LNCaP clone FGC (cell line): ENCODE data around the gene BRINP3.

Experiments
- DNase-seq: peaks from one replicate; pipeline ENCODE4 v3.0.0-alpha.2; 2011; ENCODE audit warnings: low read depth
- H3K4me3 ChIP-seq: 2 replicates; pipeline ENCODE4 v1.5.1; 2011; ENCODE audit warnings: mild to moderate bottlenecking, low read depth, low read length, control low read depth
- TF ChIP-seq, protein P1 (sequence below): IDR thresholded peaks from 2 replicates; pipeline ENCODE4 v1.5.1; 2012; ENCODE audit warnings: mild to moderate bottlenecking; ENCODE audit not compliant: control insufficient read depth, insufficient read depth; ENCODE audit errors: extremely low read depth

BRINP3 gene

DNA sequence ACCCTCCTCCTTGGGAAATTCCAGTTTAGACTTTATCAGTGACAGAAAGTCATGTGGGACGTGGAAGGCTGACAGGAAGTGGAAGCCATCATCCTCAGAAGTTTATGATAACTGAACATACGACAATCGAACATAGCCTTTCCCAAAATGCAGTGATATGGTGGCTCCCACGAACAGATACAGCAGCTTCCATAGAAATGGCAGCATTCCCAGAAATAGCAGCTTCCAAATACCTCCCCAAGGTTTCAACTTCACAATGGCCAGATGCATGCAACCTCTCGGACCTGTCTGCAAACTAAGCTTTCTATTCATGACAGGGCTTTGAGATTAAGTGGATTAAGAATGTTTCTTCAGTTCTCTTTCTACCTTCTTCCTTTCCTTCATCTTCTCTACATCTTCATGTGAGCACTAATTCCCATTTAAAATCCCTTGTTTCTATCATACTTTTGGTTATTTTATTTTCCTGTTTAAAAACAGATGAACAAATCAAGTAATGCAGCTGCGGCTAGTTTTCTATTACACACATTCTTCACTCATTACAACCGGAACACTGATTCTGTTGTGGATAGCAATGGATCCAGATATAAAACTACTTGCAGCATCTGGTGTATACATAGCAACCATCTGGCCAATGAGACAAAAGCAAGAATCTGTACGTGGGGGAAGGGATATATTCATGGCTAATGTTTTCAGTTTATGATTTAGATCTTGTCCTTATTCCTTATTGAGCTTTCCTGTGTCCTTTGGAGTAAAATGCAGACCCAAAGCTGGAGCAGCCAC lies 304.8 kb downstream of the BRINP3 start:
- H3K4me3 ChIP-seq = no peak overlapping the region
- no peak for DNase-seq
- TF ChIP-seq, protein P1, sequence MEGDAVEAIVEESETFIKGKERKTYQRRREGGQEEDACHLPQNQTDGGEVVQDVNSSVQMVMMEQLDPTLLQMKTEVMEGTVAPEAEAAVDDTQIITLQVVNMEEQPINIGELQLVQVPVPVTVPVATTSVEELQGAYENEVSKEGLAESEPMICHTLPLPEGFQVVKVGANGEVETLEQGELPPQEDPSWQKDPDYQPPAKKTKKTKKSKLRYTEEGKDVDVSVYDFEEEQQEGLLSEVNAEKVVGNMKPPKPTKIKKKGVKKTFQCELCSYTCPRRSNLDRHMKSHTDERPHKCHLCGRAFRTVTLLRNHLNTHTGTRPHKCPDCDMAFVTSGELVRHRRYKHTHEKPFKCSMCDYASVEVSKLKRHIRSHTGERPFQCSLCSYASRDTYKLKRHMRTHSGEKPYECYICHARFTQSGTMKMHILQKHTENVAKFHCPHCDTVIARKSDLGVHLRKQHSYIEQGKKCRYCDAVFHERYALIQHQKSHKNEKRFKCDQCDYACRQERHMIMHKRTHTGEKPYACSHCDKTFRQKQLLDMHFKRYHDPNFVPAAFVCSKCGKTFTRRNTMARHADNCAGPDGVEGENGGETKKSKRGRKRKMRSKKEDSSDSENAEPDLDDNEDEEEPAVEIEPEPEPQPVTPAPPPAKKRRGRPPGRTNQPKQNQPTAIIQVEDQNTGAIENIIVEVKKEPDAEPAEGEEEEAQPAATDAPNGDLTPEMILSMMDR = no peak

DNA sequence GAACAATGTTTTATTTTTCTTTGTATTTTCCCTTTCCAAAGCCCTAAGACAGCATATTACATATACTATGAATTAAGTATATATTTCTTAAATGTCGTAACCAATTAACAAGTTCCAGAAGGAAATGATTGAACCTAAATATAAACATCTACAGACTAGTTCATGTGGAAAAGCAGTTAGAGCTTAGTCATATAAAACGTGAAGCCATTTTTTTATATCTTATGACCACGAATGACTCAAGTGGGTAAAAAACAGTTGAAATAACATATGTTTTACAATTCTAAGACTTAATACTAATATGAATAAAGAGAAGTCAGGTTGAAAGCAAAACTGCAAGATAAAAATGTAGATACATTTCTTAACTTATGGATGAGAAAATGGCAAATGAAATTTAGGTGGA lies 307.3 kb downstream of the BRINP3 start:
- TF ChIP-seq, protein P1 = no peak
- DNase-seq = no peak

DNA sequence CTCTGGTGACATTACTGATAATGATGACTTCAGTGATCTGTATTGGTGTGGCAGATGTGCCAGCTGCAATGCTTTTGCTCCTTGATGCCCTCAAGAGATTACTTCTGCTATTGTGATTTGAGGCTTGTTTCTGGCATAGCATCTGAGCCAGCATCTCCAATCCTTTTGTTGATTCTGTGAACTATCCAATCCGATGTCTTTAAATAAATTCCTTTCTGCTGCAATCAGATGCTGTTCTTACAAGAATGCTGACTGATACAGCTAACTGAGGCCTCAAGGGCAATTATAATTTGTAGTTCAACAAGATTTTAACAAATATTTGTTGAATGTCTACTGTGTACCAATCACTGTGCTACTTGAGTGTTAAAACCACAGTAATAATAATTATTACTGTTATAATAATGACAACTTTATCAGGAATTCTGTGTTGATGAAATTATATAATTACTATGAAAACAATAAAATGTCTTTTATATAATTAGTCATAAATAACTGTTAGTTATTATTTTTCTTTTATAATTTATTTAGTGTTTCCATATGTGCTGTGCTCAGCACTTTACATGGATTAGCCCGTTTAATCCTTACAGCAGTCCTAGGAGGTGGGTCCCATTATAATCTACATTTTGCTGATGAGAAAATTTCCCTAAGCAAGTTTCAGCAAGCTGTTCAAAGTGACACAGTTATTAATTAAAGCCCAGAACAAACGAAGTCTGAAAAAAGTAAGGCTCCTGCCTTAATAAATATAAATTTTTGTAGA lies 308.2 kb downstream of the BRINP3 start:
- no peak overlapping the region for H3K4me3 ChIP-seq
- TF ChIP-seq, protein P1 = no peak
- no peak for DNase-seq

More for the DNA sequence above, 307.3 kb downstream of the BRINP3 start:
- no peak overlapping the region for H3K4me3 ChIP-seq

DNA sequence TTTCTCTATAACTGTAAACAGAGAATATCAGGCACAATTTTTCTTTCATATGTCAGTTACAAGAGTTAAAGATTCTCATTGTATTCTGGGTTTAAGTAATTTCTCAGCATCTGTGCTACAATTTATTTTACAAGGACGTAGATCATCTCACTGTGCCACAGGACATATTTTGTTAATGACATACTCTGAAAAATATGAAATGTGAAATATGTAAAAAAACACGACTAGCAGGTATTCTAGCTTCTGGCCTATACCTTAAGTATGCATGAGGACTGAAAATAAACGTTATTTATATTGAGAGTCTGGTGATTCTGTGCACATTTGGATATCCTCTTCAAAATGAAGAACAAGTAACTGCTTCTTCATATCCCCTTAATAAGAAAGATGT lies 308.8 kb downstream of the BRINP3 start:
- no peak for DNase-seq
- H3K4me3 ChIP-seq = no peak overlapping the region
- TF ChIP-seq, protein P1 = no peak

DNA sequence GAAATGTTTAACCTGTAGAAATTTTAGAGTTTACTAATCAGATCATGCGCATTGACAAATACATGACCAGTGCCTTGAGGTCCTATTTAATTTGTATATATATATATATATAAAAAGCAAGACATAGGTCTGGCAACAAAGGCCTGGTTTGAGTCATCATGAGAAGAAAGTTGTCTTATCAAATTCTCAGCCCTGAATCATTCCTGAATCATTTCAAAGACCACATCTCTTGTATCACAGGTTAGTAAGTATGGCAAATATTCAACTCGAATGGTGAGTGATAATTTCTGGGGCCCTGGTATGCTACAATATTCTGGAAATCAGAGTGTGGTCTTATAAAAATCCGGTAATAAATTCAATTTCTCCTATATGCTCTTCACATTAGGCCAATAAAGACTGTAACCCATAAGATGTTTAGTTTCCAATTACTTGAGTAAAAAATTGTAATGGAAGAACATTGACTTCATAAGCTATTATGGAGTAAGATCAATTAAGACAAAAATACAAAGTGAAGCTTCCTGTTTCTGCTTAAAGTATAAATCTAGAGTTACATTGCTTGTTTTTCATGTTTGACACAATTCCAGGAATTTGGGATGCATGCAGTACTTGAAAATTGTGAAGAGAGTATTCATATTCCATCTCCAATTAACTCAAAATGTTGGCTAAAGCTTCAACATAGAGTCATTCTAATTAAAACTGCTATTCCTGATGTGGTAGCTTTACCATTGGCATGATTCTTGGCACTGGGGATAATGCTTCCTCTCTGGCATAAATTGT lies 309.4 kb downstream of the BRINP3 start:
- TF ChIP-seq, protein P1 = no peak
- no peak overlapping the region for H3K4me3 ChIP-seq
- no peak for DNase-seq

DNA sequence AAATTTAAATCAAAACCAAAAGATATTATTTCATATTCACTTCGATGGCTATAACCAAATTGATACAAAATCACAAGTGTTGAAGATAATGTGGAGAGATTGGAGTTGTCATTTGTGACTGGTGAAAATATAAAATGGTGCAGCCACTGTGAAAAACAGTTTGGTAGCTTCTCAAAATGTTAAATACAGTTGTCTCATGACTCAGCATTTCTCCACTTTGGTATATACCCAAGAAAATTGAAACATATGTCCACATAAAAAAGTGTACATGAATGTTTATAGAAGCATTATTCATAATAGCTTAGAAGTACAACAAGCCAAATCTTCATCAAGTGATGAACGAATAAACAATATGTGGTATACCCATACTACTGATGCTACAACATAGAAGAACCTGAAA lies 318.5 kb downstream of the BRINP3 start:
- no peak for DNase-seq
- TF ChIP-seq, protein P1 = no peak
- H3K4me3 ChIP-seq = no peak overlapping the region
